ENCODE measurements around the gene SEMA4D.

SEMA4D gene

DNA sequence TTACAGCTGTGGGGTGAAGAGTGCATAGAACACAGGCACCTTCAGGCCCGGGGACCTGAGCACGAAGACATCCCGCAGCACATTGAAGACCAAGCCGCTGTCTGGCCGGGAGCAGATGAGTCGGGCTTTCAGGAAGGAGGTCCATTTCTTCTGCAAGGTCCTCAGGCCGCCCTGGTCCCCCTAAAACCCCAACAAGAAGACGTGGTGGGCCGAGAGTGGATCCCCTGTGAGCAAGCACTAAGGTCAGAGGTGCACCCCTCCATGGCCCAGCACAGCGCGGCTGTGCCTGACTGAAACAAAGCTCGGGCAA, 109.1 kb downstream of the SEMA4D start:
- Histone ChIP-seq H3K9me3 (ENCODE audit: control insufficient read depth, low read length) (no peaks in the 10 kb centered on the region), H3K36me3 (ENCODE audit: control insufficient read depth, insufficient read depth, low read length) (peaks cover 5% of the 10 kb centered on the region), H3K27me3 (ENCODE audit: control insufficient read depth, insufficient read depth, low read length, poor library complexity, severe bottlenecking) (no peaks in the 10 kb centered on the region), H3K27ac (ENCODE audit: insufficient read depth, low read depth, low read length, poor library complexity, severe bottlenecking) (no peak overlapping the region), H3K4me3 (ENCODE audit: insufficient read depth, low read depth, low read length) (no peak overlapping the region), H3K4me1 (ENCODE audit: control insufficient read depth, insufficient read depth, low read length) (no peaks in the 10 kb centered on the region)
- WGBS, 2 experiments, result 95 to 96% methylated on average over 12 of the region's 12 CpGs

DNA sequence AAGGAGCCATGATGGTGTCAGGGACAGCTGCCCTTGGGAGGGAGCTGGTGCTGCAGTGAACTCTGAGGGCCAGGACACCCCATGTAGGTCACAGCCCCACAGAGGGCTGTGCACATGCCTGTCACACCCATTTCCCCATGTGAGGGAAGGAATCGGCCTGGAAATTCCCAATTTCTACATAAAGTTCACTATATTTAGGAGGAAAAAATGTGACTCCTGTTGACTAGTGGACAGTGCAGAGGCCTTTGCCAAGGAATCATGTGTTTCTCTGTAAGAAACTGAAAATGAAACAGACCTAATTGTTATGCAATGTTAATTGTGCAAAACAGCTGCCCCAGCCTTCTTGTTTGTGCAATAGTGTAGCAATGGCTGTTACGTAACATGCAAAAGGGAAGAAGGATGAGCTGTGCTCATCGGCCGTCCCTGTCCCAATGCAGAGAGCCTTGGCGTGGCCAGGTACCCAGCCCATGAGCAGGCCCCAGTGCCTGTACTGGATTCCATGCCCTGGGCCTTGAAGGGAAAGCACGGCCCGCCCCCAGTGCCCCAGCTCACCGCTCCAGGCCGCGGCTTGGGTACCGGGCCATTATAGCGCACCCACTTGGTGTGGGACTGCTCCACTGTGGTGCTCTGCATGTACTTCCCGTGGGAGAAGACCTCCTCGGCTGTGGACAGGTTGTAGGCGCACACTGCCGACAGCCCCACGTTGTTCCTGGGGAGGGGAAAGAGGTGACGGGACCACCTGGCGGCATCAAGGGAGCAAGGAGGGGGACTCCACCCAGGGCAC, 109.6 kb downstream of the SEMA4D start:
- H3K27ac ChIP-seq (ENCODE audit: insufficient read depth, low read depth, low read length, poor library complexity, severe bottlenecking), result no peak overlapping the region
- H3K27me3 ChIP-seq (ENCODE audit: control insufficient read depth, insufficient read depth, low read length, poor library complexity, severe bottlenecking), result no peaks in the 10 kb centered on the region
- H3K4me1 ChIP-seq (ENCODE audit: control insufficient read depth, insufficient read depth, low read length), result no peaks in the 10 kb centered on the region
- H3K4me3 ChIP-seq (ENCODE audit: insufficient read depth, low read depth, low read length), result no peak overlapping the region
- no peaks in the 10 kb centered on the region for H3K9me3 ChIP-seq (ENCODE audit: control insufficient read depth, low read length)
- 95 to 97% methylated on average over 18 to 19 of the region's 19 CpGs for WGBS, 2 experiments
- peaks cover 5% of the 10 kb centered on the region for H3K36me3 ChIP-seq (ENCODE audit: control insufficient read depth, insufficient read depth, low read length)

DNA sequence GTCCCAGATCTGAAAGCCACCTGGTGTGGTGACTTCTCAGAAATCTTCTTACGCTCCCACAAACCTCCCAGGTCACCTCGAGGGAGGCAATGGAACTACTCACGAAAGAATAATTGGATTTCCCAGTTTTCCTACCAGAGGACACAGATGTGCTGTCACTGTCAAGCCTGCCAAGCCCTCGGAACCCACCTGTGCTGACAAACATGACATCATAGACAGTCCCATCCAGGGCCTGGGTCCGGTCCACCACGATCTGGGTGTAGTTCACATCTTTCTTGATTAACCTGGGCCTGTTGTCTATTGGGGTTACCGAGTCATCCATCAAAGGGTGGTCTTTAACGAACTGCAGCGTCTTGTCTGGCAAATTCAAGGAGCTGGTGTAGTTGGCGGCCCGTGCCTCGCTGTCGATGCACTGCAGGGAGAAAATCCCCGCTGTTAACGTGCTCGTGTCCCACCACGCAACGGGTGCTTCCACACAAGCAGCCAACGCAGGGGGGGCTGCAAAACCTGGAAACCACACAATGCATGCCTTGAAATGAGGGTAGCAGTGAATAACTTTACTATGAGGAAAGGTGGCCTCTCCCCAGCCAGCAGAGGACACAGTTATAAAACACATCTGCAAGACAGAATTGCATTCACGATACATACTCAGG, 110.6 kb downstream of the SEMA4D start:
- H3K9me3 ChIP-seq (ENCODE audit: control insufficient read depth, low read length), result no peaks in the 10 kb centered on the region
- no peaks in the 10 kb centered on the region for H3K4me1 ChIP-seq (ENCODE audit: control insufficient read depth, insufficient read depth, low read length)
- H3K4me3 ChIP-seq (ENCODE audit: insufficient read depth, low read depth, low read length), result no peak overlapping the region
- peaks cover 5% of the 10 kb centered on the region for H3K36me3 ChIP-seq (ENCODE audit: control insufficient read depth, insufficient read depth, low read length)
- WGBS, 2 experiments, result 94 to 96% methylated on average over 20 of the region's 20 CpGs
- H3K27me3 ChIP-seq (ENCODE audit: control insufficient read depth, insufficient read depth, low read length, poor library complexity, severe bottlenecking), result no peaks in the 10 kb centered on the region
- H3K27ac ChIP-seq (ENCODE audit: insufficient read depth, low read depth, low read length, poor library complexity, severe bottlenecking), result no peak overlapping the region

- H3K36me3 ChIP-seq (ENCODE audit: control insufficient read depth, insufficient read depth, low read length), result peaks cover 5% of the 10 kb centered on the region
- WGBS, 2 experiments, result 93 to 94% methylated on average over 11 of the region's 11 CpGs
- no peak overlapping the region for H3K4me3 ChIP-seq (ENCODE audit: insufficient read depth, low read depth, low read length)
- no peaks in the 10 kb centered on the region for H3K27me3 ChIP-seq (ENCODE audit: control insufficient read depth, insufficient read depth, low read length, poor library complexity, severe bottlenecking)
- no peaks in the 10 kb centered on the region for H3K4me1 ChIP-seq (ENCODE audit: control insufficient read depth, insufficient read depth, low read length)
- H3K27ac ChIP-seq (ENCODE audit: insufficient read depth, low read depth, low read length, poor library complexity, severe bottlenecking), result no peak overlapping the region
- H3K9me3 ChIP-seq (ENCODE audit: control insufficient read depth, low read length), result no peaks in the 10 kb centered on the region
These were observed 111.1 kb downstream of the SEMA4D start for GRCh38 chr9:89386797-89387196.

DNA sequence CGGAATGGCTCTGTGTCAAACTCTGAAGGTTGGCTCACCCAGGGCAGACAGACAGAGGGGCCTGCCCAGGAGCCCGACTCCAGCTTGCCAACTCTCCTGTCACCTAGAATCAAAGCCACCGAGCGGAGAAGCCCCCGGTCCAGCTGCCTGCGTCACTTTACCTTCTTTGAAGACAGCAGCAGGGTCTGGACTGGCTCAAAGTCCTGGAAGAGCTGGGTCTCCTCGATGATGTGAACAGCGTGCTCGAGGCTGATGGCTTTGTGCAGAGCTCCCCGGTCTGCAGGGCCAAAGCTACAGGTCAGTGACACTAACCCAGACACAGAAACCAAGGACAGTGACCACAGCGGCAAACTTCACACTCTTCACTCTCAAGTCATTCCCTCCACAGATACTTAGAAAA, 111.7 kb downstream of the SEMA4D start:
- Histone ChIP-seq H3K4me1 (ENCODE audit: control insufficient read depth, insufficient read depth, low read length) (no peaks in the 10 kb centered on the region), H3K4me3 (ENCODE audit: insufficient read depth, low read depth, low read length) (no peak overlapping the region), H3K27ac (ENCODE audit: insufficient read depth, low read depth, low read length, poor library complexity, severe bottlenecking) (no peak overlapping the region), H3K36me3 (ENCODE audit: control insufficient read depth, insufficient read depth, low read length) (peaks cover 5% of the 10 kb centered on the region), H3K27me3 (ENCODE audit: control insufficient read depth, insufficient read depth, low read length, poor library complexity, severe bottlenecking) (no peaks in the 10 kb centered on the region), H3K9me3 (ENCODE audit: control insufficient read depth, low read length) (no peaks in the 10 kb centered on the region)
- 93 to 96% methylated on average over 11 of the region's 11 CpGs for WGBS, 2 experiments

GRCh38 chr9:89384783-89385182, 113.1 kb downstream of the SEMA4D start:
- Histone ChIP-seq H3K27me3 (ENCODE audit: control insufficient read depth, insufficient read depth, low read length, poor library complexity, severe bottlenecking) (no peaks in the 10 kb centered on the region), H3K27ac (ENCODE audit: insufficient read depth, low read depth, low read length, poor library complexity, severe bottlenecking) (no peak overlapping the region), H3K4me3 (ENCODE audit: insufficient read depth, low read depth, low read length) (no peak overlapping the region), H3K9me3 (ENCODE audit: control insufficient read depth, low read length) (no peaks in the 10 kb centered on the region), H3K4me1 (ENCODE audit: control insufficient read depth, insufficient read depth, low read length) (no peaks in the 10 kb centered on the region), H3K36me3 (ENCODE audit: control insufficient read depth, insufficient read depth, low read length) (peaks cover 5% of the 10 kb centered on the region)
- 92% methylated on average over 15 of the region's 15 CpGs for WGBS, 2 experiments

GRCh38 chr9:89383721-89384300, 114.1 kb downstream of the SEMA4D start:
- no peak overlapping the region for H3K4me3 ChIP-seq (ENCODE audit: insufficient read depth, low read depth, low read length)
- no peaks in the 10 kb centered on the region for H3K9me3 ChIP-seq (ENCODE audit: control insufficient read depth, low read length)
- H3K27me3 ChIP-seq (ENCODE audit: control insufficient read depth, insufficient read depth, low read length, poor library complexity, severe bottlenecking), result no peaks in the 10 kb centered on the region
- no peaks in the 10 kb centered on the region for H3K4me1 ChIP-seq (ENCODE audit: control insufficient read depth, insufficient read depth, low read length)
- WGBS, 2 experiments, result 93 to 94% methylated on average over 19 of the region's 19 CpGs
- peaks cover 5% of the 10 kb centered on the region for H3K36me3 ChIP-seq (ENCODE audit: control insufficient read depth, insufficient read depth, low read length)
- H3K27ac ChIP-seq (ENCODE audit: insufficient read depth, low read depth, low read length, poor library complexity, severe bottlenecking), result no peak overlapping the region

DNA sequence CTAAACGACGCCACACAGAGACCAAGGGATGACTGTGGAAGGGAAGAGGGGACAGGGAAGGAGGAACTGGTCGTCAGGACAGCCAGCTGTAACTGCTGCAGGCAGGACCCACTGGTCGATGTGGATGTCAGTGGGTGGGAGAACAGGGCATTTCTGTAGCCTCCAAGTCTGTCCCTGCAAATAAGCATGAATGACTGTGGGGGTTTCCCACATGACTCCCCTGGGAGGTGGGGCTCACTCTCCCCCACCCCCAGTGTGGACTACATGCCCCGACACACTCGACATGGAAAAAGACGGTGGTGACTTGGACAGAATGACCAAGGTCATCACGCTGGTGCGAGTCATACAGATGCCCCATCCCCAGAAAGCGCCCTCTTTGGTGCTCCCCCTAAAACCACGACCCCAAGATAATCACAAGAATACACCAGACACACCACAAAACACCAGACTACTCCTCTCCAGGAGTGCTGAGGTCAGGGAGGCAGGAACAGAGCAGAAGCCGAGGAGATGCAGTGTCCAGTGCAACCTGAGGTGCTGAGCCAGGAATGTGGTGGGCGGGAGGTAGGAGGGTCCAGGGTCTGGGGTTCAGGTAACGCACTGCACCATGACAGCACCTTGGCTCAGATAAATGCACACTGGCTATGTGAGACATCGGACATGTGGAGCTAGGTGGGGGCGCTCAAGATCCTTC, 114.7 kb downstream of the SEMA4D start:
- 91 to 92% methylated on average over 16 of the region's 16 CpGs for WGBS, 2 experiments
- no peak overlapping the region for H3K27ac ChIP-seq (ENCODE audit: insufficient read depth, low read depth, low read length, poor library complexity, severe bottlenecking)
- peaks cover 5% of the 10 kb centered on the region for H3K36me3 ChIP-seq (ENCODE audit: control insufficient read depth, insufficient read depth, low read length)

GRCh38 chr9:89382026-89382986, 115.6 kb downstream of the SEMA4D start:
- Histone ChIP-seq H3K27me3 (ENCODE audit: control insufficient read depth, insufficient read depth, low read length, poor library complexity, severe bottlenecking) (no peaks in the 10 kb centered on the region), H3K27ac (ENCODE audit: insufficient read depth, low read depth, low read length, poor library complexity, severe bottlenecking) (no peak overlapping the region), H3K4me1 (ENCODE audit: control insufficient read depth, insufficient read depth, low read length) (no peaks in the 10 kb centered on the region), H3K9me3 (ENCODE audit: control insufficient read depth, low read length) (no peaks in the 10 kb centered on the region), H3K36me3 (ENCODE audit: control insufficient read depth, insufficient read depth, low read length) (peaks cover 5% of the 10 kb centered on the region), H3K4me3 (ENCODE audit: insufficient read depth, low read depth, low read length) (no peak overlapping the region)
- 88 to 90% methylated on average over 27 of the region's 27 CpGs for WGBS, 2 experiments

More for the DNA sequence above, 114.7 kb downstream of the SEMA4D start:
- H3K9me3 ChIP-seq (ENCODE audit: control insufficient read depth, low read length), result no peaks in the 10 kb centered on the region
- H3K4me3 ChIP-seq (ENCODE audit: insufficient read depth, low read depth, low read length), result no peak overlapping the region
- H3K27me3 ChIP-seq (ENCODE audit: control insufficient read depth, insufficient read depth, low read length, poor library complexity, severe bottlenecking), result no peaks in the 10 kb centered on the region
- no peaks in the 10 kb centered on the region for H3K4me1 ChIP-seq (ENCODE audit: control insufficient read depth, insufficient read depth, low read length)
